ENCODE results near the gene COL9A2.

The COL9A2 gene

GRCh38 chr1:40312238-40313205 is 4.6 kb downstream of the COL9A2 start:
- H3K27me3 ChIP-seq (ENCODE audit: low read length) = no peaks in the 10 kb centered on the region
- no peaks in the 10 kb centered on the region for H3K79me2 ChIP-seq (ENCODE audit: insufficient read depth, low read length)
- no peak overlapping the region for H3K4me3 ChIP-seq (ENCODE audit: insufficient read depth, low read length, poor library complexity, severe bottlenecking)
- H3K27ac ChIP-seq (ENCODE audit: low read depth, low read length) = no peak overlapping the region
- TF ChIP-seq CTCF (IDR thresholded peaks at IDR 0.05; ENCODE audit: insufficient read depth, low read length, poor library complexity, severe bottlenecking) (no peak), EZH2phosphoT487 (conservative IDR thresholded peaks at IDR 0.05; ENCODE audit: low read length) (no peak)
- no peaks in the 10 kb centered on the region for H4K20me1 ChIP-seq (ENCODE audit: low read depth, low read length)
- H3K4me2 ChIP-seq (ENCODE audit: low read depth, low read length, poor library complexity, severe bottlenecking) = peak overlapping the region; percentile 13
- peak overlapping the region; percentile 16 for H2AFZ ChIP-seq (ENCODE audit: low read depth, low read length, severe bottlenecking)
- no peaks in the 10 kb centered on the region for H3K9me3 ChIP-seq (ENCODE audit: insufficient read depth, low read length)
- H3F3A ChIP-seq (ENCODE audit: insufficient read depth) = no peaks in the 10 kb centered on the region
- H3K9me2 ChIP-seq (replicated peaks; ENCODE audit: insufficient read depth, low read length) = no peaks in the 10 kb centered on the region
- no peaks in the 10 kb centered on the region for H3K36me3 ChIP-seq (ENCODE audit: low read length)
- no peak overlapping the region for H3K9ac ChIP-seq (ENCODE audit: low read length)

GRCh38 chr1:40311692-40312091 is 5.4 kb downstream of the COL9A2 start:
- H3K36me3 ChIP-seq (ENCODE audit: low read length) = no peaks in the 10 kb centered on the region
- H3K4me3 ChIP-seq (ENCODE audit: insufficient read depth, low read length, poor library complexity, severe bottlenecking) = no peak overlapping the region
- no peaks in the 10 kb centered on the region for H3F3A ChIP-seq (ENCODE audit: insufficient read depth)
- H2AFZ ChIP-seq (ENCODE audit: low read depth, low read length, severe bottlenecking) = no peak overlapping the region
- H3K9ac ChIP-seq (ENCODE audit: low read length) = no peak overlapping the region
- no peaks in the 10 kb centered on the region for H3K9me3 ChIP-seq (ENCODE audit: insufficient read depth, low read length)
- H3K27me3 ChIP-seq (ENCODE audit: low read length) = no peaks in the 10 kb centered on the region
- H3K4me2 ChIP-seq (ENCODE audit: low read depth, low read length, poor library complexity, severe bottlenecking) = no peak overlapping the region
- H4K20me1 ChIP-seq (ENCODE audit: low read depth, low read length) = no peaks in the 10 kb centered on the region
- TF ChIP-seq CTCF (IDR thresholded peaks at IDR 0.05; ENCODE audit: insufficient read depth, low read length, poor library complexity, severe bottlenecking) (no peak), EZH2phosphoT487 (conservative IDR thresholded peaks at IDR 0.05; ENCODE audit: low read length) (no peak)
- H3K9me2 ChIP-seq (replicated peaks; ENCODE audit: insufficient read depth, low read length) = no peaks in the 10 kb centered on the region
- H3K79me2 ChIP-seq (ENCODE audit: insufficient read depth, low read length) = no peaks in the 10 kb centered on the region
- H3K27ac ChIP-seq (ENCODE audit: low read depth, low read length) = no peak overlapping the region

GRCh38 chr1:40310983-40311642 is 6.0 kb downstream of the COL9A2 start:
- H3K36me3 ChIP-seq (ENCODE audit: low read length) = no peaks in the 10 kb centered on the region
- H3K9ac ChIP-seq (ENCODE audit: low read length) = no peak overlapping the region
- H3K27ac ChIP-seq (ENCODE audit: low read depth, low read length) = no peak overlapping the region
- H3K27me3 ChIP-seq (ENCODE audit: low read length) = no peaks in the 10 kb centered on the region
- no peak overlapping the region for H3K4me2 ChIP-seq (ENCODE audit: low read depth, low read length, poor library complexity, severe bottlenecking)
- H3K79me2 ChIP-seq (ENCODE audit: insufficient read depth, low read length) = no peaks in the 10 kb centered on the region
- no peaks in the 10 kb centered on the region for H3K9me3 ChIP-seq (ENCODE audit: insufficient read depth, low read length)
- no peaks in the 10 kb centered on the region for H3F3A ChIP-seq (ENCODE audit: insufficient read depth)
- no peak overlapping the region for H2AFZ ChIP-seq (ENCODE audit: low read depth, low read length, severe bottlenecking)
- no peaks in the 10 kb centered on the region for H4K20me1 ChIP-seq (ENCODE audit: low read depth, low read length)
- no peak for TF ChIP-seq CTCF (IDR thresholded peaks at IDR 0.05; ENCODE audit: insufficient read depth, low read length, poor library complexity, severe bottlenecking)
- TF ChIP-seq EZH2phosphoT487 (conservative IDR thresholded peaks at IDR 0.05; ENCODE audit: low read length) = no peak
- H3K9me2 ChIP-seq (replicated peaks; ENCODE audit: insufficient read depth, low read length) = no peaks in the 10 kb centered on the region
- H3K4me3 ChIP-seq (ENCODE audit: insufficient read depth, low read length, poor library complexity, severe bottlenecking) = no peak overlapping the region

Measured in SU-DHL-6 (cell line).